Stimulated activated CD4-positive, alpha-beta T cell treated with anti-CD3 and anti-CD28 coated beads, Interleukin-4, amount 100 ng/mL, for 4 hours (primary cell): ENCODE results near the gene CHST13.
"Not testable (repeated sequence)": the region's sequence is repeated elsewhere in the genome, so short reads cannot be mapped to it uniquely, and the experiment has no call there.

Source experiments
- DNase-seq, 2 experiments: peaks; one replicate each; pipeline ENCODE4 v3.0.0-alpha.2; 2020

CHST13 gene

DNA sequence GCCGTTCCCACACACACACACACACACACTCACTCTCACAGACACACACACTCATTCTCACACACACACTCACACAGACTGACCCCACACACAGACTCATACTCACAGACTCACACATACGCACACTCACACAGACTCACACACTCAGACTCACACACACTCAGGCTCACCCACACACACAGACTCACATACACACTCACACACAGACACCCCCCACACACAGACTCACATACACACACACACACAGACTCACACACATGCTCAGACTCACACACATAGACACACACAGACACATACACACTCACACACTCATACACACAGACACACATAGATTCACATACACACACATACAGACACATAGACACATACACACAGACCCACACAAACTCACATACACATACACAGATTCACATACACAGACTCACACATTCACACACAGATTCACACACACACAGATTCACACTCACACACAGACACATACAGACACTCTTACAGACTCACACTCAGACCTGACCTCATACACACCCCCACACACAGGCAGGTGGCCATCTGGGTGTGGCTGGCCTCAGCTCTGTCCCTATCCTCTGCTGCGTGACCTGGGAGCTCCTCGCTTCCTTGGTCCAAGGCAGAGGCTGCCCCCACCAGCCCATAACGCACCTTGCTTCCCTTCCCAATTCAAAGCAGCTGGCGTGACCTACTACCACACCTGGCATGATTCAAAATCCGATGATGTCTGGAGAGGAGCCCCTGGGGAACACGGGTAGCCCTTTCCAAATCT lies 32.9 kb downstream of the CHST13 start:
- DNase-seq, result no peak

DNA sequence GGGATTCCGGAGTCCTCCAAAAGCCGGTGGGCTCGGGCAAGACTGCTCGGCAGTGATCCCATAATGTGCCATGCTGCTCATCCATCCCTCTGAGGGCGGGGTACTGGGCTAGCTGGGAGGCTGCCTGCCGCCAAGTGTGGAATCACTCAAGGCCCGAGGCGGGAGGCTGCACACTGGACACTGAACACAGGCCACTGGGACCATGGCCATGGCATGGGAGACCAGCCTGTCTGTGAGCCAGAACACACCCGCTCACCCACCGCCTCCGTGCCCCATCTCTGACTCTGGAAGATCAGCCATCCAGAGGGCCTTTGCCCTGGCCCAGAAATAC lies 33.4 kb downstream of the CHST13 start:
- DNase-seq, result no peak

DNA sequence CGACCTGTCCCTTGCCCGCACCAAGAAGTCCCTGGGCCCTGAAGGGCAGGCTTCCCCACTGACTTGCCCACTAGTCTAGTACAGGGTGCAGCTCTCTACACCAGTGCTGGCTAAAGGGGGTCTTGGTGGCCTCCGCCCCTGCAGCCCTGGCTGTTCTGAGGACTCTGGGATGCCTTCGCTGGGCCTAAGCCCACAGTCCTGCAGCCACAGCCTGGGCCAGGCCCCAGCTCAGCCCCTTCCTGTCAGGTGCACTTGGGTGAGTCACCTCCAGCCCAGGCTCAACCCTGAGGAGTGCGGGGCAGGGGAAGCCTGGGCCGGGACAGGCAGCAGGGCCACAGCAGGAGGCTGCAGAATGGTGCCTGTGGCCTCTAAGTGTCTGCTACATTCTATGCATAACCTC lies 33.8 kb downstream of the CHST13 start:
- no peak for DNase-seq

DNA sequence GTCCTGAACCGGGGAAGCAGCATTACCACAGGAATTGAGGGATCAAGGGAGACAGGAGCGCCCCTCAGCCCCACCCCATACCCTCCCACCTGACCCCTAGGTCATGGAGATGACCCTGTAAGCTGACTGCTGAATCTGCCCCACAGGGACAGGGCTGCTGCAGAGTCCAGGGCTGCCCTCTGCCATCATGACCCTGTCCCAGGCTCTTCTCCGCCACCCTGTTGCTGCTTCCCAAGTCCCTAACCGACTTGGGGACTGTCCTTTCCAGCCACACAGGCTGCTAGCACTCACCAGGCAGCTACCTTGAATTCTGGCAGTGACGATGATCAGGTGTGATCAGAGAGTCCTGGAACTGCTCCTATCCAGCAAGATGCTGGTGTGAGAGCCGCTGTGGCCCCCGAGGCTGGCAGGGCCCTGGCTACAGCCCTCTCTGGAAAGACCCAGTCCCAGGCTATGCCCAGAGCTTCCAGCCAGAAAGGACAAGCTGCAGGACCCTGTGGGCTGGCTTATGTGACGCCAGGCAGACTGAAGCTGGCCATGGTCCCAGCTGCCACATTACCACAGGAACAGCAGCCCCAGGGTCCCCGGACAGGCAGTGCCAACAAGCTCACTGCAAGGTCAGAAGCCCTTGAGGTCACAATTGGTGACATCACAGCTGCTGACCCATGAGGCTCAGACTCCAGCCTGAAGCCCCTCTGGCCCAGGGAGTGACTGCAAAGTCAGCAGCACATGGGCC lies 34.5 kb downstream of the CHST13 start, which contains the start of gene C3orf22:
Gene C3orf22, minus strand, starts transcription at position 597 of the 736 bp plus-strand sequence. CDS start 5,542 bp downstream, outside the sequence.
- no peak for DNase-seq

DNA sequence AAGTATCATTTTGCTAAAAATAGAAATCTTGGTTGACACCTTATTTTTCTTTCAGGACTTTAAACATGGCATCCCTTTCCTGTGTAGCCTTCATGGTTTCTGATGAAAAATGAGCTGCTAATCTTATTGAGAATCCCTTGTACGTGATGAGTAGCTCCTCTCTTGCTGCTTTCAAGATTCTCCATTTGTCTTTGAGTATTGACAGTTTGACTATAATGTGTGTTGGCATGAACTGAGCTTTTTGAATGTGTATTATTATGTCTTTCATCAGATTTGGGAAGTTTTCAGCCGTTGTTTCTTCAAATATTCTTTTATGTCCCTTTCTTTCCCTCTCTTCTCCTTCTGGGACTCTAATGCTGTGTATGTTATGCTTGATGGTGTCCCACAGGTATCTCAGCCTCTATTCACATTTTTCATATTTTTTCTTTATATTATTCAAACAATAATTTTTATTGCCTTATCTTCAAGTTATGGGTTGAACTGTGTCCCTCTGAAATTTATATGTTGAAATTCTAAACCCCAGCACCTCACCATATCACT lies 38.9 kb downstream of the CHST13 start:
- no peak for DNase-seq

DNA sequence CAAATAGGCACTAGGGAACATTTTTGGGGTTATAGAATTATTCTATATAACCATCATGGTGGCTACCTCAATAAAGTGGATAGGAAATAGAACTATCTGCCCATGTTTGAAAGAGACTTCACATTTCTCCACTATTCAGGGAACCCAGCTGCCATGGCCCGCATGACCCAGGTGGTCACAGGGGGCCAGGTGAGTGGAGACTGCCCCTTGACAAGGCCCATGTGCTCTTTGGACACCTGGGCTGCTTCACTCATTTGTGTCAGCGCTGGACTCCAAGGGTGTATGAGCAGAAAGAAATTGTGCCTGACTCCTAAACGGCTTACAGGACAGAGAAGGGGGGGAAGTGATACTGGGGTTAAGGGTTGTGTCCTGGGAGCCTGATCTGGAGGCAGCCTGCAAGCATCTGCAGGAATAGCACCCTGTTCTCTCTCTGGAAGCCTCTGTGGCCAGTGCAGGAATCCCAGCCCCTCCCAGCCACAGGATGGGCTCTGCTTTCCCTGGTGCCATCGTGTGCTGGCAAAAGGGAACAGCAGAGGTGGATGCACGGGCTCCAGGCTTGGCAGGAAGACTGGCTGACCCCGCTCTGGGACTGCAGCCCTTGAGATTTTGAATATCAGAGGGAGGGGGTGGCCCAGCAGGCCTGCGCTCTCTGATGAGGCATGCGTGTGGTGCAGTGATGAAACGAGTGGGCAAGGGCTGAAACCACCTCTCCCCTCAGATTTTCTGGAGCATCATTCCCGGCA lies 43.9 kb downstream of the CHST13 start:
- no peak for DNase-seq

DNA sequence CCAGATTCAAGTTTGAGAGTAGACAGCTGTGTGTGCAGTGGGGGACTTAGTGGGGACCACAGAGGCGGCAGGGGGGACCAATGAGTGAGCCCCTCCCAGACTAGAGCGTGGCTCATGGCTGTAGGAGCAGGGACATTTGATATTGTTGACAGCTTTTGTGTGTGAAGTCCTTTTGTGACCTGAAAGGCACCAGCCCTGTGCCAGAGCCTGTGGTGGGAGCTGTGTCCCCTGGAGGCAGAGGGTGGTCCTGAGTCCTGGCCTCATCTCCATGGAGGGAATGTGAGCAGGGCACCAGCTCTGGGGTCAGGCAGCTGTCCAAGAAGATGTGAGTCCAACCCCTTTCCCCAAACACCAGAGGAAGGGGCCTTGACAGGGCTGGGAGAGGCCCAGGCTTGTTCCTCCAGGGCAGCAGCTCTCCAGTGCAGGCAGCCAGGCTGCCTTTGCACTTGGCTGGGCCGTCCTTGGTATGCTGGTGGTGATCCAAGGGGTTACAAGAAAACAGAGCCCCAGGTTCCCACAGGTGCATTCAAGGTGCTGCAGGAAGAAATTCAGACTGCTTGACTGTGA lies 44.9 kb downstream of the CHST13 start:
- DNase-seq, result no peak

DNA sequence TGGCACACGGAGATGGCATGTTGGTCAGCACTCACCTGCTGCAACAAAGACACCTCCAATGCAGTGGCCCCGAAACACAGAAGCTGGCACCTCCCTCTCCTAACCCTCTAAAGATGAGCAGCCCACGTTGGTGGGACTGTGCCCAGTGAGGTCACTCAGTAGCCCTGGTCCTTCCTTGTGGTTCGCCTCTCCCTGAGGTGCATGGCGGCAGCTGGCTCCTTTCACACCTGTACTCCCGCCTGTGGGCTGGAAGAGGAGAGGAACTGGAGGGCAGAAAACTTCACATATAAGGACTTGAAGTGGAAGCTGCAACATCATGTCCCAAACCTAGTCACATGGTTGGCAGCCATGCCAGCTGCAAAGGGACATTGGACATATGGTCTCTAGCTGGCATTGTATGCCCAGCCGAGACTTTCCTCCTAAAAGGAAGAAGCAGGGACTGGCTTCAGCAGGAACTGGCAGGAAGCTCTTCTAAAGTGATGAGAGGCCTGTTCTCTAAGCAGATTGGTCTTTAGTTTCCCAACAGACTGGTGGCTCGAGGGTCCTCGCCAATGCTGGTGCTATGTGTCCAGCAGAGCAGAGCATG lies 45.5 kb downstream of the CHST13 start:
- DNase-seq, result no peak

DNA sequence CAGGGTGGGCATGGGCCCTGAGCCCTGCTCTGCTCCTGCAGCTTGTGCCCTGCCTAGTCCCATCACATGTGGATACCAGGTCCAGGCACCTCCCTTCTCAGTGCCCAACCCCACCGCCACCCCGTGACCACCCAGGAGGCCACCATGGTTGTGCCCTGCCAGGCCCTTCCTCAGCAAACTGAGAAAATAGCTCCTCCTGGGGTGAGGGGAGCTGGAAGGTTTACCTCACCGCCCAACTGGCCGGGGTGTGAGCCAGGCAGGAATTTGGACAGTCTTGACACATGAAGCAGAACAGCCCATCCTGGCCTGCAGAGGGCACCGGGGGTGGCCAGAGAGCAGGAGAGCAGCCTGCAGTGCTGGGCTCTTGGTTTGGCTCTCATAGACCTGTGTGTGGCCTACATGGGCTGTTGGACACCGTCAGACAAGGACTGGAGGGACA lies 46.2 kb downstream of the CHST13 start:
- DNase-seq, result no peak

DNA sequence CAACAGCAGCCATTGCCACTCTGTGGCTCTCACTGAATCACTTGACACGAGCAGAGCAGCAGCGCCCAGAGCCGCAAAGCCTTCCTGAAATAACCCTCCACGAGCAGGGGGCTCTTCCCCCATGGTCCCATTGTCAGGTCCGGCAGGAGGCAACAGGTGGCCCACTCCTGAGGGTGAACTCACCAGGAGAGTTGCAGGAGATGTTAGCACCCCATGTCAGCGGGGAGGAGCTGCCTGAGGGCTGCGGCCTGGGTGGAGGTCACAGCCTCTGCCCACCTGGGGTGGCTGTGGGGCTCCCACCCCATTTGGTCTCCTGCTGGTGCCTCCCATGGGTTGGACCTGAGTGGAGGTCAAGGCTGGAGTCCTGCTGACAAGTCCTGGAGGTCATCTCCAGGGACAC lies 47.1 kb downstream of the CHST13 start:
- DNase-seq, result no peak

DNA sequence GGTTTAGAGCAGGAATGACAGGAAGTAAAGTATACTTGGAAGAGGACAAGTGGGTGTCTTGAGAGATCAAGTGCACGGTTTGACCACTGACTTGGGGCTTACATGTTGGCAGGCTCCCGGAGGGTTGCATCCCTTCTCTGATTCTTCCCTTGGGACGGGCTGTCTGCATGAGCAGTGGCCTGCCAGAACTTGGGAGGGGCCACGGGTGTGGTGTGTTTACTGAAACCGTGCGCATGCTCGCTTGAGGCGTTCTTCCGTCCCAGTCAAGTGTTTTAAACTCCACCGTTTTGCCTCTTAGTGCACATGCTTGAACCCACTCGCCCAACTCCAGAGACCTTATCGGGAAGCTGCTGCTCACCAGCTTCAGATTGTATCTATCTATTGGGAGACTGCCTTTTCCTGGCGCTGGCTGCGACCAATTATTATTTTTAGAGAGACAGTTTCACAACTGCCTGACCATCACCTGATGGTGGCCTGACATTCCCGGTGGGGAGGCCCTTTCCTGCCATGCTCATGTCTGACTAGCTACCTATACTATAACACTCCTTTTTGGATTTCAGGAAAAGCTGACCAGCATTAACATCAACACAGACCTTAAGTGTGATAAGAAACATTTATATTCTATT lies 49.6 kb downstream of the CHST13 start:
- no peak for DNase-seq

DNA sequence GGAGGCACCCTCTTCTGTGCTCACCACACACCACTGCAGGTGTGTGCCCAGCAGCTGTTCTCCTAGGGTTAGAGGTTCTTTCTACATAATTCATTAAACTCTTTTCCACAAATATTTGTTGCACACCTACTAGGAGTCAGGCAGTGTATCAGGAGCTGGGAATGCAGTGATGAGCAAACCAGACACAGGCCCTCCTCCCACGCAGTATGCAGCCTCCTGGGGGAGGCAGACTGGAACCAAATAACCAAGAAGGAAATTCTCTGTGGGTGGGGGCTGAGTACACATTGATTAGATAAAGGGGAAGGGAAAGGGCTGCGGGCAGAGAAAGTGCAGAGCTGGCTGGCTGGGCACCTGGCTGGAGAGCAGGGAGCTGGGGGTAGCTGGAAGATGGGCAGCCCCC lies 53.3 kb downstream of the CHST13 start:
- no peak for DNase-seq

DNA sequence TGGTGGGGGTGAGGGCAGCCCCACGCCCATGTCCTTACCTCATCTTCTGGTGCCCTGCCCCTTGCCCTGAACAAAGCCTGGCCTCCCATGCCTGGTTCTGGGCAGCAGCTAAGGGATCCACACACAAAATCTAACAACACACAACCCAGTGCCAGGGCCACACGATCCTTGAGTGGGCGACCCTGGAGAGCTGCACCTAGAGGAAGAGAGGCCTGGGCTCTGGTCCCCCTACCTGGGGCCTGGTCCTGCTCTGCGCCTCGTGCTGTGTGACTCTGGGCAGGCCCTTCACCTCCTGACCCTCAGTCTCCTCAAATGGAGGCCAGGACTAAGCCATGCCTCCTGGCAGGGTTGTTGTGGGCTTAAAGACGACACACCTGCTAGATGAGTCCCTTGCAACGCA lies 54.7 kb downstream of the CHST13 start:
- no peak for DNase-seq

DNA sequence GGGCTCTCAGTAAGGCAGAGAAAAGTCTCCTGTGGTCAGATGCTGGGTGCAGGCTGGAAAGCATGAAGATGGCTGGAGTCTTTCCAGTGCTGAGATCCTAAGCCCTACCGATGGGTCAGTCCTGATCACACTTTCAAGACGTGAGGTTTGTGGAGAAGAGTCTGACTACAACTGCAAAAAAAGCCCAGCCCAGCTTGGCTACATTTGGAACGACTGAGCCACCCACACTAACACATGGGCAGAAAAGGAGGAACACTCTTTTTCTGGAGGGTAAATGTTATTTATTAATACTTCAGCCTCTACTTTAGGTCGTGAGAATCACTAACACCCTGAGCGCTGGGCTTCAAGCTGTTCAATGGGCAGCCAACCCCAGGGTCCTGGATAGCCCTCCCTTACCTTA lies 56.8 kb downstream of the CHST13 start:
- no peak for DNase-seq

DNA sequence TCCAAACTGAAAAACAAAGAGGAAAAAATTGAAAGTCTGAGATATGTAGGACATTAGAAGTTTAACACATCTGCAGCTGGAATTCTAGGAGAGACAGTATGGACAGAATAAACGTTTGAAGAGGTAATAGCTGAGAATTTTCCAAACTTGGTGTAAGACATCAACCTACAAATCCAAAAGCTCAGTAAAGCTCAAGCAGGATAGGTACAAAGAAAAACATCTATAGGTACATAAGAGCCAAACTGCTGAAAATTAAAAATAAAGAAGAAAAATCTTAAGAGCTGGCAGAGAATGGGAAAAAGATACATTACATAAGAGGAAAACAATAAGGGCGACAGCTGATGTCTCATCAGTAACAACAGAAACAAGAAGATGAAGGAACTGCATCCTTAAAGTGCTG lies 57.6 kb downstream of the CHST13 start:
- DNase-seq, result no peak

DNA sequence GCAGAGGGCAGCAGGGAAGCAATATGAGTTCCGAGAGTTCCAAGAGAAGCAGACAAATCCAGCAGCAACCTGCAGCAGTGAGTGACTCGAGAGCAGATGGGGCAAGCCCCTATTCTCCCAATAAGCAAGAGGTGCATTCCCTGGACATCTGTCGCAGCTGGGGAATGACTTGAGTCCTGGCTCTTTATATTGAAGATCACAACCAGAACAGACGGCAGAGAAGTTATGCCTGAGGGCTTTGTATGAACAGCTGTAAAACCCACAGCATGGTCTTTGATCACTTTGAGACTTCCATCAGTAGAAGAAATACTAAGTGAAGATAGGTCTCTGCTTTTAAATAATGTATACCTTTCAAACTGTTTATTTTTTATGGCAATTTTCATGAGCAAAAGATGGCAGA lies 58.4 kb downstream of the CHST13 start:
- DNase-seq, result no peak

DNA sequence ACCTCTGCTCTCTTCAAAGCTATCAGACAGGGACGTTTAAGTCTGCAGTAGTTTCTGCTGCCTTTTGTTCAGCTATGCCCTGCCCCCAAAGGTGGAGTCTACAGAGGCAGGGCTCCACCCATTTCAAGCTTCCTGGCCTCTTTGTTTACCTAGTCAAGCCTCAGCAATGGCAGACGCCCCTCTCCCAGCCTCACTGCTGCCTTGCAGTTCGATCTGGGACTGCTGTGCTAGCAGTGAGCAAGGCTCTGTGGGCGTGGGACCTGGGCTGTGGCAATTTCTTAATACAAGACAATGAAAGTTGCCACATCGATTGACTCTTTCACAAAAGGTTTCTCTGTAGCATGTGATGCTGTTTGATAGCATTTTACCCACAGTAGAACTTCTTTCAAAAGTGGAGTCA lies 67.6 kb downstream of the CHST13 start:
- DNase-seq, result not testable (repeated sequence)
